SK-N-SH treated with all-trans-retinoic acid at 6 μM for 48 hours (cell line): Measurements from ENCODE around the gene OXSR1.

Experiments
- ATAC-seq: fragments of 200-7000 bp; cut with Tn5 transposase; 3 replicates; pipeline ENCODE4 v1.9.1; 2020; ENCODE audit warnings: mild to moderate bottlenecking, moderate library complexity
- ARNTL ChIP-seq: fragments of 450-650 bp; formaldehyde crosslinking; IDR thresholded peaks from 2 replicates; pipeline ENCODE4 v1.5.0; 2020; ENCODE audit warnings: low read depth, mild to moderate bottlenecking, moderate library complexity, borderline replicate concordance
- BACH2 ChIP-seq: fragments of 250-450 bp; sonication (Bioruptor Pico); IDR thresholded peaks from 2 replicates; pipeline ENCODE4 v1.9.0; 2021; ENCODE audit warnings: mild to moderate bottlenecking, borderline replicate concordance
- CSDC2 ChIP-seq: fragments of 250-450 bp; sonication (Bioruptor Pico); IDR thresholded peaks from 2 replicates; pipeline ENCODE4 v1.5.0; 2020; ENCODE audit warnings: mild to moderate bottlenecking, moderate library complexity
- CSRNP3 ChIP-seq: fragments of 250-450 bp; sonication (Bioruptor Pico); IDR thresholded peaks from 2 replicates; pipeline ENCODE4 v1.5.1; 2021; ENCODE audit warnings: mild to moderate bottlenecking, moderate library complexity
- ESRRG ChIP-seq: fragments of 250-450 bp; sonication (Bioruptor Pico); IDR thresholded peaks from 2 replicates; pipeline ENCODE4 v1.6.1; 2021; ENCODE audit warnings: mild to moderate bottlenecking
- GLIS3 ChIP-seq: fragments of 250-450 bp; sonication (Bioruptor Pico); IDR thresholded peaks from 2 replicates; pipeline ENCODE4 v1.5.0; 2020; ENCODE audit warnings: mild to moderate bottlenecking, moderate library complexity
- ISL1 ChIP-seq: fragments of 250-450 bp; sonication (Bioruptor Pico); IDR thresholded peaks from 2 replicates; pipeline ENCODE4 v2.1.2; 2022; ENCODE audit warnings: mild to moderate bottlenecking, moderate library complexity
- OSR1 ChIP-seq: fragments of 250-450 bp; sonication (Bioruptor Pico); IDR thresholded peaks from 2 replicates; pipeline ENCODE4 v1.8.0; 2022; ENCODE audit warnings: moderate library complexity, mild to moderate bottlenecking, inconsistent platforms
- PATZ1 ChIP-seq: fragments of 250-450 bp; sonication (Bioruptor Pico); IDR thresholded peaks from 2 replicates; pipeline ENCODE4 v1.8.0; 2020; ENCODE audit warnings: mild to moderate bottlenecking, moderate library complexity, borderline replicate concordance
- SNAI2 ChIP-seq: fragments of 250-450 bp; sonication (Bioruptor Pico); IDR thresholded peaks from 2 replicates; pipeline ENCODE4 v1.5.0; 2020; ENCODE audit warnings: mild to moderate bottlenecking, moderate library complexity
- TCF4 ChIP-seq: fragments of 250-450 bp; sonication (Bioruptor Pico); IDR thresholded peaks from 2 replicates; pipeline ENCODE4 v1.8.0; 2021; ENCODE audit warnings: mild to moderate bottlenecking, moderate library complexity, borderline replicate concordance
- TOX ChIP-seq: fragments of 250-450 bp; sonication (Bioruptor Pico); IDR thresholded peaks from 2 replicates; pipeline ENCODE4 v1.8.0; 2021; ENCODE audit warnings: mild to moderate bottlenecking, moderate library complexity, borderline replicate concordance
- ZC3H10 ChIP-seq: fragments of 250-450 bp; sonication (Bioruptor Pico); IDR thresholded peaks from 2 replicates; pipeline ENCODE4 v1.5.1; 2021; ENCODE audit warnings: mild to moderate bottlenecking, moderate library complexity
- ZFP3 ChIP-seq: fragments of 250-450 bp; sonication (Bioruptor Pico); IDR thresholded peaks from 2 replicates; pipeline ENCODE4 v1.5.0; 2020; ENCODE audit warnings: mild to moderate bottlenecking, moderate library complexity
- ZNF70 ChIP-seq: fragments of 450-650 bp; formaldehyde crosslinking; IDR thresholded peaks from 2 replicates; pipeline ENCODE4 v1.5.0; 2020; ENCODE audit warnings: mild to moderate bottlenecking, moderate library complexity
- ZNF8 ChIP-seq: fragments of 450-650 bp; formaldehyde crosslinking; IDR thresholded peaks from 2 replicates; pipeline ENCODE4 v1.5.0; 2020; ENCODE audit warnings: mild to moderate bottlenecking, moderate library complexity
- TF ChIP-seq, protein P1 (sequence below): fragments of 250-450 bp; sonication (Bioruptor Pico); IDR thresholded peaks from 2 replicates; pipeline ENCODE4 v1.5.1; 2020; ENCODE audit warnings: low read depth, mild to moderate bottlenecking, moderate library complexity
- TF ChIP-seq, protein P2 (sequence below): fragments of 250-450 bp; sonication (Bioruptor Pico); IDR thresholded peaks from 2 replicates; pipeline ENCODE4 v1.8.0; 2021; ENCODE audit warnings: low read depth, mild to moderate bottlenecking, moderate library complexity, borderline replicate concordance
- TF ChIP-seq, protein P3 (sequence below): fragments of 250-450 bp; sonication (Bioruptor Pico); IDR thresholded peaks from 2 replicates; pipeline ENCODE4 v1.5.0; 2020; ENCODE audit warnings: mild to moderate bottlenecking, moderate library complexity

Gene OXSR1

DNA sequence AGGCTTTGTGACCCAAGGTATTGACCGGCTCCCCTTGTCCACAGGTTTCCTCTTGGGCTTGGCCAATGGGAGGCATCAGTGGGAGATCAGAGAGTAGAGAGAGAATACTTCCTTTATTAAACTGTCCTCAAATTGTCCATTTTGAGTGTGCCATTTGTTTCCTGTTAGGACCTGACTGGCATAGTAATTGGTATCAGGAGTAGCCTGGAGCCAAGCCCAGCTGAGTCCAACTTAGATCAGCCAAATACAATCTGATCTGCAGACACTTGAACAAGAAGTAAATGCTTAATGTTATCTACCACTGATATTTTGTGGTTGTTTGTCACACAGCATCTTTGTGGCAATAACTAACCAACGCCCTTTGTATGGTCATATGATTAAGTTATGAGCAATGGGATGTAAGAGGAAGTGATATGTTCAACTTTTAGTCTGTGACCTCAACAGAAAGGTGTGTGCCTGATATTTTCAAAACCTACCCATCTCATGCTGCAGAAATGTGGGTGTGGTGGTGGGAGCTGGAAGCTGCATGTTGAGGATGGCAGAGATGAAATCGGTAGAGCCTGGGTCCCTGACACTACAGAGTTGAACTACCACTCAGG lies 13.6 kb upstream of the OXSR1 start:
- no peak for ATAC-seq
- TF ChIP-seq, protein P1, sequence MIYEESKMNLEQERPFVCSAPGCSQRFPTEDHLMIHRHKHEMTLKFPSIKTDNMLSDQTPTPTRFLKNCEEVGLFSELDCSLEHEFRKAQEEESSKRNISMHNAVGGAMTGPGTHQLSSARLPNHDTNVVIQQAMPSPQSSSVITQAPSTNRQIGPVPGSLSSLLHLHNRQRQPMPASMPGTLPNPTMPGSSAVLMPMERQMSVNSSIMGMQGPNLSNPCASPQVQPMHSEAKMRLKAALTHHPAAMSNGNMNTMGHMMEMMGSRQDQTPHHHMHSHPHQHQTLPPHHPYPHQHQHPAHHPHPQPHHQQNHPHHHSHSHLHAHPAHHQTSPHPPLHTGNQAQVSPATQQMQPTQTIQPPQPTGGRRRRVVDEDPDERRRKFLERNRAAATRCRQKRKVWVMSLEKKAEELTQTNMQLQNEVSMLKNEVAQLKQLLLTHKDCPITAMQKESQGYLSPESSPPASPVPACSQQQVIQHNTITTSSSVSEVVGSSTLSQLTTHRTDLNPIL (CRISPR knock-in tag) = no peak

- ATAC-seq = no peak
- TF ChIP-seq ARNTL (CRISPR knock-in tag) = no peak
- TF ChIP-seq ESRRG (CRISPR knock-in tag) = no peak
- no peak for TF ChIP-seq TCF4 (CRISPR knock-in tag)
- no peak for TF ChIP-seq ISL1 (CRISPR knock-in tag)
- no peak for TF ChIP-seq SNAI2 (CRISPR knock-in tag)
- TF ChIP-seq GLIS3 (CRISPR knock-in tag) = no peak
- no peak for TF ChIP-seq ZNF70
- TF ChIP-seq, protein P2, sequence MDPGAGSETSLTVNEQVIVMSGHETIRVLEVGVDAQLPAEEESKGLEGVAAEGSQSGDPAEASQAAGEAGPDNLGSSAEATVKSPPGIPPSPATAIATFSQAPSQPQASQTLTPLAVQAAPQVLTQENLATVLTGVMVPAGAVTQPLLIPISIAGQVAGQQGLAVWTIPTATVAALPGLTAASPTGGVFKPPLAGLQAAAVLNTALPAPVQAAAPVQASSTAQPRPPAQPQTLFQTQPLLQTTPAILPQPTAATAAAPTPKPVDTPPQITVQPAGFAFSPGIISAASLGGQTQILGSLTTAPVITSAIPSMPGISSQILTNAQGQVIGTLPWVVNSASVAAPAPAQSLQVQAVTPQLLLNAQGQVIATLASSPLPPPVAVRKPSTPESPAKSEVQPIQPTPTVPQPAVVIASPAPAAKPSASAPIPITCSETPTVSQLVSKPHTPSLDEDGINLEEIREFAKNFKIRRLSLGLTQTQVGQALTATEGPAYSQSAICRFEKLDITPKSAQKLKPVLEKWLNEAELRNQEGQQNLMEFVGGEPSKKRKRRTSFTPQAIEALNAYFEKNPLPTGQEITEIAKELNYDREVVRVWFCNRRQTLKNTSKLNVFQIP = no peak
- TF ChIP-seq OSR1 = no peak
- TF ChIP-seq ZNF8 (CRISPR knock-in tag) = no peak
- no peak for TF ChIP-seq BACH2
- TF ChIP-seq, protein P3, sequence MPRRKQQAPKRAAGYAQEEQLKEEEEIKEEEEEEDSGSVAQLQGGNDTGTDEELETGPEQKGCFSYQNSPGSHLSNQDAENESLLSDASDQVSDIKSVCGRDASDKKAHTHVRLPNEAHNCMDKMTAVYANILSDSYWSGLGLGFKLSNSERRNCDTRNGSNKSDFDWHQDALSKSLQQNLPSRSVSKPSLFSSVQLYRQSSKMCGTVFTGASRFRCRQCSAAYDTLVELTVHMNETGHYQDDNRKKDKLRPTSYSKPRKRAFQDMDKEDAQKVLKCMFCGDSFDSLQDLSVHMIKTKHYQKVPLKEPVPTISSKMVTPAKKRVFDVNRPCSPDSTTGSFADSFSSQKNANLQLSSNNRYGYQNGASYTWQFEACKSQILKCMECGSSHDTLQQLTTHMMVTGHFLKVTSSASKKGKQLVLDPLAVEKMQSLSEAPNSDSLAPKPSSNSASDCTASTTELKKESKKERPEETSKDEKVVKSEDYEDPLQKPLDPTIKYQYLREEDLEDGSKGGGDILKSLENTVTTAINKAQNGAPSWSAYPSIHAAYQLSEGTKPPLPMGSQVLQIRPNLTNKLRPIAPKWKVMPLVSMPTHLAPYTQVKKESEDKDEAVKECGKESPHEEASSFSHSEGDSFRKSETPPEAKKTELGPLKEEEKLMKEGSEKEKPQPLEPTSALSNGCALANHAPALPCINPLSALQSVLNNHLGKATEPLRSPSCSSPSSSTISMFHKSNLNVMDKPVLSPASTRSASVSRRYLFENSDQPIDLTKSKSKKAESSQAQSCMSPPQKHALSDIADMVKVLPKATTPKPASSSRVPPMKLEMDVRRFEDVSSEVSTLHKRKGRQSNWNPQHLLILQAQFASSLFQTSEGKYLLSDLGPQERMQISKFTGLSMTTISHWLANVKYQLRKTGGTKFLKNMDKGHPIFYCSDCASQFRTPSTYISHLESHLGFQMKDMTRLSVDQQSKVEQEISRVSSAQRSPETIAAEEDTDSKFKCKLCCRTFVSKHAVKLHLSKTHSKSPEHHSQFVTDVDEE (CRISPR knock-in tag) = no peak
- TF ChIP-seq PATZ1 (CRISPR knock-in tag) = no peak
- TF ChIP-seq CSRNP3 (CRISPR knock-in tag) = no peak
- TF ChIP-seq TOX (CRISPR knock-in tag) = no peak
- no peak for TF ChIP-seq ZC3H10 (CRISPR knock-in tag)
- TF ChIP-seq CSDC2 (CRISPR knock-in tag) = no peak
- TF ChIP-seq, all 23 proteins: peak for 0
Measured at GRCh38 chr3:38152609-38153008, 12.7 kb upstream of the OXSR1 start.

- TF ChIP-seq ZNF70 = no peak
- TF ChIP-seq, protein P3 (CRISPR knock-in tag) = no peak
- no peak for TF ChIP-seq ZFP3 (CRISPR knock-in tag)
- no peak for TF ChIP-seq TCF4 (CRISPR knock-in tag)
- TF ChIP-seq OSR1 = no peak
- no peak for TF ChIP-seq ESRRG (CRISPR knock-in tag)
- no peak for ATAC-seq
Measured at GRCh38 chr3:38153221-38153620, 12.1 kb upstream of the OXSR1 start.
